Renal cortex interstitium (tissue), 11 donors: Measurements from ENCODE around the gene SPSB2. TPM values are rescaled to one million over a fixed set of nuclear protein-coding genes. Genes with fewer than 3 reads are reported as not detected.

Source experiments
- DNase-seq, 11 donors: peaks; one replicate each; pipeline ENCODE4 v3.0.0-alpha.2; 2013; ENCODE audit warnings: low read depth in 9 of 11, low spot score in 4 of 11; ENCODE audit errors: extremely low read depth in 1 of 11
- polyA plus RNA-seq, 3 donors: library from polyadenylated mRNA; unstranded; fragments of 120-200 nt; gene quantifications; one replicate each; pipeline ENCODE4 v1.2.1, GENCODE V29; 2013; ENCODE audit not compliant: insufficient read length in 3 of 3

SPSB2 gene
- polyA plus RNA-seq, 3 donors, result 7.5 to 15.1 (median 9.3) TPM

DNA sequence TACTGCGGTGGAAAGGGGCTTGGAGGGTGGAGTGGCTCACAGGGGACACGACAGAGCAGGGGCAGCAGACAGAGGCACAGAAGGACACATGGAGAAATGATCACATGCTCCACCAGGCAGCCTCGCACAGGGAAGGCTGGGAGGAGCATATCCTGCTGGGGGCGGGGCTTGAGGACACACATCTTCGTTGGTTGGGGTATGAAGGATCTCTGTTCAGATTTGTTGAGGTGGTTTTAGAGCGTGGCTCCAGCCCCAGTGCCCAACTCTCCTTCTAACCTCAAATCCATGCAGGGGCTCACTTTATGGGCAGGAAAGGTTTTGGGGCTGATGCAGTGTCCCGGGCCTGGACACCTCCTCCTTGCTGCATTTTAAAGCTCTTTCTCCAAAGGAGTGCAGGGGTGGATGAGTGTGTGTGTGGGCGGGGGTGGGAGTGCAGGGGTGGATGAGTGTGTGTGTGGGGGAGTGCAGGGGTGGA, 45.6 kb downstream of the SPSB2 start:
- DNase-seq, result peak in 5 of 11 donors; percentile 65 to 84 (median 77)

DNA sequence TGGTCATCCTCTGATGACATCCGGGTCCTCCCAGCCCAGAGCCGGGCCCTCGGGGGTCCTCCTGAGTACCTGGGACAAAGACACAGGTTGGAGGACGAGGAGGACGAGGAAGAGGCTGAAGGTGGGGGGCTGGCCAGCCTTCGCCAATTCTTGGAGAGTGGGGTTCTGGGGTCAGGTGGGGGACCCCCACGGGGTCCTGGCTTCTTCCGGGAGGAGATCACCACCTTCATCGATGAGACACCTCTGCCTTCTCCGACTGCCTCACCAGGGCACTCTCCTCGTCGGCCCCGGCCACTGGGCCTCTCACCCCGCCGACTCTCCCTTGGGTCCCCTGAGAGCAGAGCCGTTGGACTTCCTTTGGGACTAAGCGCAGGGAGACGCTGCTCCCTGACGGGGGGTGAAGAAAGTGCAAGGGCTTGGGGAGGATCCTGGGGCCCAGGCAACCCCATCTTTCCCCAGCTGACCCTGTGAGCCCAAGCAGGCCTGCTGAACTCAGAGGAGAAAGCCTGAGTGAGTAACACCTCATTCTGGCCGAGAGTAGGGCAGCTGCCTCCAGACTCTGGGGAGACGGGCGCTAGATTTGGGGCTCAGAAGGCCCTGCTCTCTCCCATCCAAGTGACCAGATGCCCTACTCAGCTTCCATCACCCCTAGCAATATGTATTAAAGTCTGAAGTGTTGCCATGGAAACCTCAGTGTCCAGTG, 46.2 kb downstream of the SPSB2 start:
- no peak for DNase-seq

DNA sequence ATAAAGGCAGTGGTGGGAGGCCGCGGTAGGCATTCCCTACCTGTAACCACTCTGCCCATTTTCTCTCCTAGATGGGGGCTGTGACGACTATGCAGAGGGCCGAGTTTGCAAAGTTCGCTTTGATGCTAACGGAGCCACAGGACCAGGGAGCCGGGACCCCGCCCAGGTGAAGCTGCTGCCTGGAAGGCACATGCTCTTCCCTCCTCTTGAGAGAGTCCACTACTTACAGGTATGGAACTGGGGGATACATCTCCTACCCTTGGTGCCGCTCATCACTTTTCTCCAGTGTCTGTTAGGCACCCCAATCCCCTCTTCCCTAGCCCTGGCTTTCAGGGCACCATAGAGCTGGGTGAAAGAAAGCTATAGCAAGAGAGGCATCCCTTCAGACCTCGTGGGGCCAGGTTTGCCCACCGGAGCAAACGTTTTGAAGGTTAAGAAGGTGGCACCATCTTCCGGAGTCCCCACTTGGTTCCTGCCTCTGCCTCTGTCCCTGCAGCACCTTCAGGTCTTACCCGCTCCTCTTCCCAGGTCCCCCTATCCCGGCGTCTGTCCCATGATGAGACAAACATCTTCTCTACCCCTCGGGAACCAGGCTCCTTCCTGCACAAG, 46.9 kb downstream of the SPSB2 start:
- no peak for DNase-seq

DNA sequence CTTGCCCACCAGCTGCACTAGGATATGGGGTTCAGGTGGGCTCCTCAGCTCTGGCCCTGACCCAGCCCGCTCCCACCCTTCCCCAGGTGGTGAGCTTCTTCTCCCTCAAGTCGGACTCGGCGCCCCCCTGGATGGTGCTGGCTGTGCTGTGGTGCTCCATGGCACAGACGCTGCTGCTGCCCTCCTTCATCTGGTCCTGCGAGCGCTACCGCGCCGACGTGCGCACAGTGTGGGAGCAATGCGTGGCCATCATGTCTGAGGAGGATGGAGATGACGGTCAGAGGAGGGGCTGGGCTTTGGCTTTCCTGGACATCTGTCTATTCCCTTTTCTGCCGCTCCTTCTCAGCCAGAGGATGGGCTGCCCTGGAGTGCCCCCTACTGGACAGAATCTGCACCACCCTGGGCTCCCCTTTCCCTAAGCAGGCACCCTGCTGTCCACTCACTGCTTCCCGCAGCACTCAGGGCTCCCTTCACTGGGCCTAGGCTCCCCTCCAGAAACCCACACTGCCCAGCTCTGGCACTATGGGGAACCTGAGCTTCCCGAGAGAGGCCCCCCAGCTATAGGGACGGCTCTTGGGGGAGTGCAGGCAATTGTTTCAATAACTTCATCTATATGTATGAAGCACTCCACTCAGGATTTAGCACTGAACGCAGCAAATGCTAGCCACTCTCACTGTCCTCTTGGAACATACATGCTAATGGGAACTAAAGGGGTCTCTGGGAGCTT, 47.5 kb downstream of the SPSB2 start:
- DNase-seq, result peak in 8 of 11 donors; percentile 73 to 84 (median 82)

DNA sequence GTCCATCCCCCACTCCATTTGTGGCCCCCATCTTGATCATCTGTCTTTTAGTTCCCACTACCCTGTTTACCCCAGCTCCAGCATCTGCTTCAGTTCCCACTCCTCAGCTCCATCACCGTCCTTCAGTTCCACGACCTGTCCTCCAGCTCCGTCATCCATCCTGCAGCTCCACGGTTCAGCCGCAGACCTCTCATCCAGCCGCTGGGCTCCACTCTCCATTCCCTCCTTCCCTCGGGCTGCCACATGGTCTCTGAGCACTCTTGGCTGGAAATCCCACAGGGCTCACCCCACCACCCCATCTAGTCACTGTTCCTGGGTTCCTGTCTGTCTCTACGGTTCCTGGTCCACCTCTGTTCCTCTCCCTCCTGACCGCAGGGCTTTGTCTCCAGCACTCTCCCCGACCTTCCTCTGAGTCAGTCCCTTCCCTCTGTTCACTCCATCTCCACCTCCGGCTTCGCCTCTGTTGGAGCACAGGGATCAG, 48.2 kb downstream of the SPSB2 start:
- DNase-seq, result no peak

DNA sequence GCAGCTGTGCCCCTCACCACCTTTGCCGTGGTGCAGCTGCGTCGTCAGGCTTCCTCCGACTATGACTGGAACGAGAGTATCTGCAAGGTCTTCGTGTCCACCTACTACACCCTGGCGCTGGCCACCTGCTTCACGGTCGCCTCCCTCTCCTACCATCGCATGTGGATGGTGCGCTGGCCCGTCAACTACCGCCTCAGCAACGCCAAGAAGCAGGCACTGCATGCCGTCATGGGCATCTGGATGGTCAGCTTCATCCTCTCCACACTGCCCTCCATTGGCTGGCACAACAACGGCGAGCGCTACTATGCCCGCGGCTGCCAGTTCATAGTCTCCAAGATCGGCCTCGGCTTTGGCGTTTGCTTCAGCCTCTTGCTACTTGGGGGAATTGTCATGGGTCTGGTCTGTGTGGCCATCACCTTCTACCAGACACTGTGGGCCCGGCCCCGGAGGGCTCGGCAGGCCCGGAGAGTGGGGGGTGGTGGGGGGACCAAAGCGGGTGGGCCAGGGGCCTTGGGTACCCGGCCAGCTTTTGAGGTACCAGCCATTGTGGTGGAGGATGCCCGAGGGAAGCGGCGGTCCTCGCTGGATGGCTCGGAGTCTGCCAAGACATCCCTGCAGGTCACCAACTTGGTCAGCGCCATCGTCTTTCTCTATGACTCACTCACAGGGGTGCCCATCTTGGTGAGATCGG, 48.9 kb downstream of the SPSB2 start:
- no peak for DNase-seq

DNA sequence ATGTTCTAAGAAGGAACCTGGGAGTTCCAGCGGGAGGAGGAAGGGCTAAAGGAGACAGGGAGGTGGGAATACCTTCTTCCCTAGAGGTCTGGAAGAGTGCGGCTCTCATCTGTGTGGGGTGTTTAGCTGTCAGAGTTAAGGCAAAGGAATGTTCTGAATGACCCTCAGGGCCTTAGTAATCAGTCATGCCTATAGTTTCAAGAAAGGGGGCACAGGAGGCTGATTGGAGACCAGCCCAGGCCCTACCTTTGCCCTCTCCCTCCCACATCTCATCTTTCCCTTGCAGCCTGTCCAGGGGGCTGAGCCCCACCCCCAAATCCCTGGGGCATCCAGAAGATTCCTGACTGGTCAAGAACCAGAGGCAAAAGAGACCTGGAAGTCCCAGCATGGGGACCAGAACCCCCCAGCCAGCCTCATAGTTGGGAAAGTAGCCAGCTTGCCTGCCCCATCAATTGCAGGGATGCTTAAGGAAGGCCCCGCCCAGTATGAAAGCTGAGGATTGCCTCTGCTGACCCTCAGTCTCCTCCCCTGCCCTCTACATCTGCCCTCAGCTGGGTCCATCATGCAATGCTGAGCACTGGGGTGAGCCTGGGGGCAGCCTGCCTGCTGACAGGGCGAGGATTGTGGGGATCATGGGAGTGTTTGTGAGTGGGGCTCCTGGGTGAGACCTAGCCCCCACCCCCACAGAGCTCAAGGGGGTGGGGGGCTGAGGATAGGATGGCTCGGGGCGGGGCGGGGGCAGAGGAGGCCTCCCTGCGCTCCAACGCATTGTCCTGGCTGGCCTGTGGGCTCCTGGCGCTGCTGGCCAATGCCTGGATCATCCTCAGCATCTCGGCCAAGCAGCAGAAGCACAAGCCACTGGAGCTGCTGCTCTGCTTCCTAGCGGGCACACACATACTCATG, 49.7 kb downstream of the SPSB2 start:
- no peak for DNase-seq

DNA sequence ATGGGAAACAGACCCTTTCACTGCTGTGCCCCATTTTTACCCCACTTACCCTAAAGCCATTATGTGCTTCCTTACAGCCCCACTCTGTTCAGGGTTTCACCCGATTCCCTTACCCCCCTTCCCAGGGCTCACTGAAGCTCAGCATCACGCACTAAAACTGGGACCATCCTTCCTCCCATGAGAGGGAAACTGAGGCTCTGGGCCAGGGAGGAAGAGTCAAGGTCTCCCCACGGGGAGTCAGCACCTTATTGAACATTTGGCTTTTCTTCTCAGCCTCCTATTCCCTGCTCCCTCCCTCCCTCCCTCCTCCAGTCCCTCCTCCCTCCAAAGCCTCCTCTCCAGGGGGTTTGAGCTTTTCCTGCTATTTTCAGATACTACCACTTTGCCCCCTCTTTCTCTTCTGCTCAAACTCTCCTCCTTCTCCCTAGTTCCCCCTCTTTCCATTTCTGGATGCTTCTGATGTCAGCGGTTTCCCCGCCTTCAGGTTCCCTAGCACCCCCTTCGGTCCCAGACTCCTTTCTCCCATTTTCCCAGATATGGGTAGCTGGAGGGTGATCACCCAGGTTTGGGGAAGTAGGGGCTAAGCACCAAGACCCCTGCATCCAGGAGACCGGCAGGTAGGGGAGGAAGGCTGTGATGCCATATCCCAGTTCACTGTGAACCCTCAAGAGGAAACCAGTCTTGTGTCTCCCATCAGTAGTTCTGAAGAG, 50.5 kb downstream of the SPSB2 start:
- no peak for DNase-seq

DNA sequence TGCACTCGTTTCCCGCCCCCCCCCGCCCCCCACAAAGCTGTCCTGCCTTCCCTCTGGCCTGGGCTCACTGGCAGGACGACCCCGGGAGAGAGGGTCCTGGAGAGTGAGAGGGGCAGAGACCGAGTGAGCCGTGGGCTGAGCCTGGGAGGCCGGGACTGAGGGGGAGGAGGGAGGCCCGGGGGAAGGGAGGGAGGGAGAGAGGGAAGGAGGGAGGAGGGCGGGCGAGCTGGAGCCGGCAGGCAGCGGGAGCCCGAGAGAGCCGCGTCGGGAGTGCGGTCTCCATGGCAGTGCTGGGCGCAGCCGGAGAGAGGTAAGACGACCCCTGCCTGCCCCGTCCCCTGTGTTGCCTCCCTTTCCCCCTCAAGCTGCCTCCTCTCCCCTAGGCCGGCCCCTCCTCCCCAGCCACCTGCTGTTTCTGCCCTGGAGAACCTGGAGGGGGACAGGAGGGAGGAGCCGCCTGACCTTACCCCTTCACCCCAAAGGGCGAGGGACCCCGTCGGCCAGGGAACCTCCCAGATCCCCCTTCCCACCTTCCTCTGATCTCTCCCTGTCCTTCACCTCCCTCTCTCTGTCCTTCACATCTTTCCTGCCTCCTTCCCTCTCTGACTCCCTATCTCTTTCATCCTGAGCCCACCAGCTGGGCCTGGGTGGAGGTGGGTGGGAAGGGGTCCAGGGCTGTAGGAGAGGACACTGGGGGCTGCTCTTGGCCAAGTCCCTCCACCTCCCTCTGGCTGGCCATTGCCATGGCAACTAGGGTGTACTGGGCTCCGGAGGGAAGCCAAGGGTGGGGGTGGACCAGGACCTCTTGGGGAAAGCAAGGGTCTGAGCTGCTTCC, 51.3 kb downstream of the SPSB2 start, which contains the start of gene GPR162:
Gene GPR162, plus strand, starts transcription at position 231 of the 835 bp plus-strand sequence. CDS start 2,078 bp downstream, outside the sequence.
- DNase-seq, result peak in 8 of 11 donors; percentile 73 to 85 (median 77)

Other genes starting within 250 kb of the SPSB2 start
- 1 to 10 TPM in 2 of 3 donors, under 1 TPM in 1; 0.96 to 1.5 (median 1.3) TPM for gene LPAR5, start 237.3 kb downstream of the SPSB2 start, polyA plus RNA-seq
- gene ACRBP, start 225.9 kb downstream of the SPSB2 start, polyA plus RNA-seq, result 1 to 10 TPM; 3.1 to 6.8 (median 4.9) TPM
- 100 to 1,000 TPM; 111 to 118 (median 112) TPM for gene ING4, start 210.2 kb downstream of the SPSB2 start, polyA plus RNA-seq
- 10 to 100 TPM; 87.2 to 99.6 (median 91.3) TPM for gene ZNF384, start 183.9 kb downstream of the SPSB2 start, polyA plus RNA-seq
- gene PIANP, start 172.5 kb downstream of the SPSB2 start, polyA plus RNA-seq, result 10 to 100 TPM; 11.7 to 14.0 (median 13.0) TPM
- gene COPS7A, start 149.3 kb downstream of the SPSB2 start, polyA plus RNA-seq, result 10 to 100 TPM; 61.5 to 70.2 (median 65.1) TPM
- 100 to 1,000 TPM; 194 to 227 (median 210) TPM for gene MLF2, start 120.2 kb downstream of the SPSB2 start, polyA plus RNA-seq
- 100 to 1,000 TPM; 513 to 676 (median 531) TPM for gene PTMS, start 106.9 kb downstream of the SPSB2 start, polyA plus RNA-seq
- 1 to 10 TPM; 1.9 to 2.1 (median 2.1) TPM for gene LAG3, start 100.8 kb downstream of the SPSB2 start, polyA plus RNA-seq
- gene CD4, start 83.8 kb downstream of the SPSB2 start, polyA plus RNA-seq, result 10 to 100 TPM; 28.0 to 31.1 (median 29.9) TPM
- gene GPR162, start 51.5 kb downstream of the SPSB2 start, polyA plus RNA-seq, result 10 to 100 TPM; 25.4 to 37.4 (median 28.2) TPM
- gene P3H3, start 44.9 kb downstream of the SPSB2 start, polyA plus RNA-seq, result 10 to 100 TPM; 24.4 to 41.2 (median 35.2) TPM
- 1 to 10 TPM; 5.9 to 9.2 (median 8.4) TPM for gene GNB3, start 32.4 kb downstream of the SPSB2 start, polyA plus RNA-seq
- gene CDCA3, start 22.0 kb downstream of the SPSB2 start, polyA plus RNA-seq, result 10 to 100 TPM; 25.4 to 31.4 (median 28.5) TPM
- 10 to 100 TPM; 55.0 to 70.2 (median 58.4) TPM for gene USP5, start 21.2 kb downstream of the SPSB2 start, polyA plus RNA-seq
- 100 to 1,000 TPM; 560 to 645 (median 574) TPM for gene TPI1, start 5.8 kb downstream of the SPSB2 start, polyA plus RNA-seq
- gene LRRC23, start 31.5 kb upstream of the SPSB2 start, polyA plus RNA-seq, result 10 to 100 TPM; 18.4 to 21.8 (median 21.7) TPM
- gene ENO2, start 41.3 kb upstream of the SPSB2 start, polyA plus RNA-seq, result 10 to 100 TPM; 12.7 to 25.7 (median 13.5) TPM
- 100 to 1,000 TPM in 2 of 3 donors, 10 to 100 TPM in 1; 91.9 to 142 (median 139) TPM for gene ATN1, start 54.7 kb upstream of the SPSB2 start, polyA plus RNA-seq
- gene RNU7-1, start 70.5 kb upstream of the SPSB2 start, polyA plus RNA-seq, result not detected
- gene C12orf57, start 70.7 kb upstream of the SPSB2 start, polyA plus RNA-seq, result 100 to 1,000 TPM; 131 to 205 (median 154) TPM
- 10 to 100 TPM; 18.7 to 27.0 (median 22.3) TPM for gene PTPN6, start 78.1 kb upstream of the SPSB2 start, polyA plus RNA-seq
- 100 to 1,000 TPM; 256 to 296 (median 267) TPM for gene PHB2, start 97.4 kb upstream of the SPSB2 start, polyA plus RNA-seq
- 10 to 100 TPM; 43.4 to 53.0 (median 50.7) TPM for gene EMG1, start 97.6 kb upstream of the SPSB2 start, polyA plus RNA-seq
- gene LPCAT3, start 145.2 kb upstream of the SPSB2 start, polyA plus RNA-seq, result 10 to 100 TPM; 59.1 to 62.3 (median 61.5) TPM
- gene C1S, start 187.4 kb upstream of the SPSB2 start, polyA plus RNA-seq, result 10 to 100 TPM; 48.0 to 66.1 (median 48.1) TPM
- 10 to 100 TPM; 40.9 to 56.1 (median 43.6) TPM for gene C1R, start 219.1 kb upstream of the SPSB2 start, polyA plus RNA-seq
- gene C1RL, start 235.9 kb upstream of the SPSB2 start, polyA plus RNA-seq, result 10 to 100 TPM; 34.0 to 47.8 (median 35.1) TPM